Left lung (tissue), 10 donors: ENCODE measurements around the gene MAGEF1. TPM values are rescaled to one million over a fixed set of nuclear protein-coding genes. Genes with fewer than 3 reads are reported as not detected.

ENCODE experiments used
- ATAC-seq: fragments of 200-7000 bp; cut with Tn5 transposase; one replicate; pipeline ENCODE4 v1.9.1; 2020; ENCODE audit warnings: moderate library complexity
- DNase-seq, 4 donors: peaks; one replicate each; pipeline ENCODE4 v3.0.0-alpha.2; 2013 to 2020
- H3K27ac ChIP-seq, 2 donors: fragments of 200-600 bp; sonication (generic) in 1 of 2; one replicate each; pipeline versions ENCODE4 v1.5.0 to v1.8.0; 2020 to 2021
- H3K27me3 ChIP-seq, 2 donors: fragments of 200-600 bp; sonication (generic) in 1 of 2; one replicate each; pipeline versions ENCODE4 v1.5.0 to v1.8.0; 2020 to 2021
- H3K36me3 ChIP-seq, 2 donors: fragments of 200-600 bp; sonication (generic) in 1 of 2; one replicate each; pipeline versions ENCODE4 v1.5.0 to v1.8.0; 2020 to 2021
- H3K4me1 ChIP-seq, 2 donors: fragments of 200-600 bp; one replicate each; pipeline ENCODE4 v1.8.0; 2021
- H3K4me3 ChIP-seq, 2 donors: fragments of 200-600 bp; sonication (generic) in 1 of 2; one replicate each; pipeline versions ENCODE4 v1.5.0 to v1.8.0; 2020 to 2021; ENCODE audit warnings: mild to moderate bottlenecking in 1 of 2
- H3K9me3 ChIP-seq, 2 donors: fragments of 200-600 bp; sonication (generic) in 1 of 2; one replicate each; pipeline versions ENCODE4 v1.5.0 to v1.8.0; 2020 to 2021
- intact Hi-C, 2 donors: fragments of 100-400 bp; cut with DNase I; formaldehyde crosslinking; loops; one replicate each; pipeline versions ENCODE4 v1.11.2 to v1.14.2; 2022
- polyA plus RNA-seq, 6 donors: library from polyadenylated mRNA; unstranded; fragments of 120-200 nt; gene quantifications; one replicate each; pipeline ENCODE4 v1.2.1, GENCODE V29; 2013; ENCODE audit not compliant: insufficient read length in 6 of 6
- total RNA-seq, 2 donors: library from RNA; stranded (reverse); fragmentation: NEBNext Ultra II Directional; extraction: Animal tissue kit (Norgen Biotek cat#: 25700); gene quantifications; one replicate each; pipeline ENCODE4 v1.2.1, GENCODE V29; 2021
- TF ChIP-seq, protein P1 (sequence below), 2 donors: fragments of 200-600 bp; sonication (generic) in 1 of 2; IDR thresholded peaks; one replicate each; pipeline versions ENCODE4 v1.5.0 to v1.8.0; 2021; ENCODE audit warnings: antibody characterized with exemption in 2 of 2
- donor health status: DM: no; HTN: yes; CAD: no.
- donor health status: DM: no; HTN: no; CAD: no.

MAGEF1 gene
- total and polyA plus RNA-seq, 8 donors = 27.8 to 62.4 (median 53.3) TPM

DNA sequence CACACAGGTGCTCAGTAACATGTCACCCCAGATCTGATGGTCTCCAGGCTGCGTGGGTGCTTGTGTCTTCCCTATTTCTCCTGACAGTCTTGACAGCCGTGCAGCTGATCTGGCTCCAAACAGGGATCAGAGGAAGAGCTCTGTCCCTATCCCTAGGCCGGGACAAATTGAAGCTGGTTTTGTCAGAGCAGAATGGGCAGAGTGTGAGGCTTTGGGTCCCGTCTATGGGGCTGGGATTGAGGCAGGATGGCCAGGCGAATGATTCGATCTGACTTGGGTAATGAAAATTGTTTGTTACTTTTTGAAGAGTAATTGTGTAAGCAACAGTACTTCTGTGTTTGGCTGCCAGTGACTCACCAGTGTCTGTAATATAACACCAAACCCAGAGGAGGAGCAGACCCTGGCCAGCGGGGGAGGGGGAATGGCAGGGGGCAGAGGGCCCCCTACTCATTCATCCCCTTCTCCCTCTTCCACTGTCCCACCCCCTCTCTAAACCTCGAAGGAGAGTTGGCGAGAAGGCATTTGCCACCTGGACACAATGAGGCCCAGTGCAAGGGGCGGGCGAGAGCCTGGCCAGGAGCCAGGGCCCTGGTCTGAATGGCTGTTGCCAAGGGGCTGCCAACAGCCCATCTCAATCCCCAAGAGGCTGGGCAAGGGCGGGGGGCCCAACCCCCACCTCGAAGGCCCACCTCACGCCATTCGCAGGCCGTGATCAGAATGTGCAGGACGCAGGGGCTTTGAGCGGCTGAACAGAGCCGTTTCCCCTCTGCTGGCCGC lies 4.9 kb upstream of the MAGEF1 start:
- DNase-seq (peak in 2 of 4 donors; percentile 54 to 67), ATAC-seq (peak; percentile 42)
- TF ChIP-seq, protein P1, sequence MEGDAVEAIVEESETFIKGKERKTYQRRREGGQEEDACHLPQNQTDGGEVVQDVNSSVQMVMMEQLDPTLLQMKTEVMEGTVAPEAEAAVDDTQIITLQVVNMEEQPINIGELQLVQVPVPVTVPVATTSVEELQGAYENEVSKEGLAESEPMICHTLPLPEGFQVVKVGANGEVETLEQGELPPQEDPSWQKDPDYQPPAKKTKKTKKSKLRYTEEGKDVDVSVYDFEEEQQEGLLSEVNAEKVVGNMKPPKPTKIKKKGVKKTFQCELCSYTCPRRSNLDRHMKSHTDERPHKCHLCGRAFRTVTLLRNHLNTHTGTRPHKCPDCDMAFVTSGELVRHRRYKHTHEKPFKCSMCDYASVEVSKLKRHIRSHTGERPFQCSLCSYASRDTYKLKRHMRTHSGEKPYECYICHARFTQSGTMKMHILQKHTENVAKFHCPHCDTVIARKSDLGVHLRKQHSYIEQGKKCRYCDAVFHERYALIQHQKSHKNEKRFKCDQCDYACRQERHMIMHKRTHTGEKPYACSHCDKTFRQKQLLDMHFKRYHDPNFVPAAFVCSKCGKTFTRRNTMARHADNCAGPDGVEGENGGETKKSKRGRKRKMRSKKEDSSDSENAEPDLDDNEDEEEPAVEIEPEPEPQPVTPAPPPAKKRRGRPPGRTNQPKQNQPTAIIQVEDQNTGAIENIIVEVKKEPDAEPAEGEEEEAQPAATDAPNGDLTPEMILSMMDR (IDR thresholded peaks at IDR 0.05) = no peak
- Histone ChIP-seq H3K27me3 (no peaks in the 10 kb centered on the region), H3K36me3 (no peaks in the 10 kb centered on the region), H3K9me3 (no peaks in the 10 kb centered on the region), H3K4me3 (no peak overlapping the region), H3K4me1 (peaks cover 15 to 22% of the 10 kb centered on the region in 2 donors), H3K27ac (peak overlapping the region; percentile 40 to 72)
- intact Hi-C loops = no loop called here

DNA sequence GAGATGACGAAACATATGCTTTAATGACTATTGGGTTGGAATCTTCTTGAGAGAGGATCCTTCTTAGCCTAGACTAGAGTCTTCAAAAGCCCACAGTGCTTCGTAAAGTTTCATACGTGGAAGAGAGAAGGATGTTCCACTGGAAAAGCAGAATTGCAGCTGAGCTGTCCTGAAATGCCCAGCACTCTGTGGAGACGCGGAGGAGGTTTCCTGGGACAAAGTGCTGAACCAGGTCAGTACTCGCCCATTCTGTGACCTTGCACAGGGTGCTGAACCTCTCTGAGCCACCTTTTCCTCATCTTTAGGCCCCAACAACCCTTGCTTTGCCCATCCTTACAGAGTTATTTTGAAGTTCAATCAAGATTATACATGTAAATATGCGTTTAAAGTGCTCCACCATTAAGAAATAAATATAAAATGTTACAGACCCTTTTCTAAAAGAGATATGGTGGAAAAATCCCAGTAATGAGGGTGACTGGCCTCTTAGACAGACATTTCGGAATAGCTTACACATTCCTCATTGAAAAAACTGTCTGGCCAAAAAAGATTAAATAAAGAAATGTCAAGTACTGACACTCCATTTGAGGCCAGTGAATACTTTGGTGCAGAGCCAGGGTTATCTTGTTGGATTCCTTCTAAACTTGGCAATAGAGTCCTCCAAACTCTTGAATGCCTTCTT lies 4.2 kb upstream of the MAGEF1 start:
- ATAC-seq = no peak
- Histone ChIP-seq H3K9me3 (no peaks in the 10 kb centered on the region), H3K4me3 (no peak overlapping the region), H3K36me3 (no peaks in the 10 kb centered on the region), H3K27ac (peak overlapping the region; percentile 40 to 72), H3K27me3 (no peaks in the 10 kb centered on the region), H3K4me1 (peaks cover 15 to 24% of the 10 kb centered on the region in 2 donors)
- TF ChIP-seq, protein P1 (IDR thresholded peaks at IDR 0.05) = no peak
- no peak for DNase-seq
- intact Hi-C loops = no loop called here

DNA sequence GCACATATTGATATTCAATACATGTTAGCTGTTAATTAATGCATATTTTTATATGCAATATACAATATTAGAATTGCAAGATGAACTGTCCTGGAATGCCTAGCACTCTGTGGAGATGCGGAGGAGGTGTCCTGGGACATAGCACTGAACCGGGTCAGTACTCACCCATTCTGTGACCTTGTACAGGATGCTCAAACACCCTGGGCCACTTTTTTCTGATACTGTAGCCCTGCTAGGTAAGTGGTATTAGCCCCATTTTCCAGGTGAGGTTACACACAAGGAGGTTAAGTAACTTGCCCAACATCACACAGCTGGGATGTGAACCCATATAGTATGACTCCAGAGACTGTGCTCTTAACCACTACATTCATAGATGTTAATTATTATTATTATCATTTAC lies 1.7 kb upstream of the MAGEF1 start:
- TF ChIP-seq, protein P1 (IDR thresholded peaks at IDR 0.05) = no peak
- H3K4me1 ChIP-seq = peaks cover 15 to 41% of the 10 kb centered on the region in 2 donors

DNA sequence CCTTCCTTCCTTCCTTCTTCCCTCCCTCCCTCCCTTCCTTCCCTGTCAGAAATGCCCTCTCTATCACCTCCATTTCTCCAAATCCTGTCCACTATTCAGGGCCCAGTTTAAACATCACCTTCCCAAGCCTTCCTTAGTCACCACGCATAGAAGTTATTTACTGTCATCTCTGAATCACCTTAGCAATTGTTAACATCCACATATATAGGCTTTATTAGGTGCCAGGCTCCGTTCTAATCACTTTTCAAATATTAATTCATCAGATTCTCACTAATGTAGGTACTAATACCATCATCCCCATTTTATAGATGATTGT lies 1.1 kb upstream of the MAGEF1 start:
- TF ChIP-seq, protein P1 (IDR thresholded peaks at IDR 0.05) = no peak
- ATAC-seq (no peak), DNase-seq (no peak)
- Histone ChIP-seq H3K27ac (peak overlapping the region in 1 of 2 donors; percentile 88), H3K27me3 (no peaks in the 10 kb centered on the region), H3K4me3 (no peak overlapping the region), H3K36me3 (no peaks in the 10 kb centered on the region), H3K9me3 (no peaks in the 10 kb centered on the region), H3K4me1 (peaks cover 15 to 41% of the 10 kb centered on the region in 2 donors)
- intact Hi-C loops = no loop called here

More for the DNA sequence above, 1.7 kb upstream of the MAGEF1 start:
- H3K27me3 ChIP-seq = no peaks in the 10 kb centered on the region
- H3K27ac ChIP-seq = no peak overlapping the region
- intact Hi-C loops = no loop called here
- ATAC-seq = no peak
- no peak overlapping the region for H3K4me3 ChIP-seq
- no peaks in the 10 kb centered on the region for H3K36me3 ChIP-seq
- no peaks in the 10 kb centered on the region for H3K9me3 ChIP-seq
- no peak for DNase-seq

DNA sequence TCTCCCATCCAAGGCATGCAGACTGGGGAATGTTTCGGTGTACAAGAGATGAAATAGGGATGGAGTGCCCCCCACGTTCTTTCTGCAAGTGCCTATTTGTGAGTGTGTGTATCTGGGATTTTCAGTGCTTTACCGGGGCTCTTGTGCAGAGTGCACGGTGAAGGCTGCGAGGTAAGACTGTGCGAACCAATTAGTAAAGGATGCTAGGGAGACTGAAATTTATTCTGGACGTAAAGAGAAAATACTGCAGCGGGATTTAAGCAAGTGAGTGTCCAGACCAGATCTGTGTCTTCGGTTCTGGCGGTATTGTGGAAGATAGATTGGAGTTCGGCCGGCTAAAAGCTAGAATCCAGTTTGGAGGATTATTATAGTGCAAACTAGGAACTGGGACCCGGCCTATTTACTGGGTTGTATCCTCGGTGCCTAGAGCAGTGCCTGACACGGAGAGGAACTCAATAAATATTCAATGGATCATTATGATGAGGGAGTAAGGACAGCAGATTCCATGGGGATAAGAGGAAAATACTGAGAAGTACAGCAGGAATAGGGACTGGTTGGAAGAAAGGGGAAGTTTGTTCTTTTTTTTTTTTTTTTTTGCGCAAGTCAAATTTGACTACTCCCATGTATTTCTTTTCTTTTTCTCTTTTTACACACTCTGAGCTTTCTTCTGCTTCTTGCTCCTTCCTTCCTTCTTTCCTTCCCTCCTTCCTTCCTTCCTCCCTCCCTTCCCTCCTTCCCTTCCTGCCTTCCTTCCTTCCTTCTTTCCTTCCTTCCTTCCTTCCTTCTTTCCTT lies 580 bp upstream of the MAGEF1 start:
- Histone ChIP-seq H3K4me3 (peak overlapping the region; percentile 70 to 83), H3K27me3 (no peaks in the 10 kb centered on the region), H3K36me3 (no peaks in the 10 kb centered on the region), H3K27ac (peak overlapping the region; percentile 88 to 94), H3K4me1 (peaks cover 15 to 41% of the 10 kb centered on the region in 2 donors), H3K9me3 (no peaks in the 10 kb centered on the region)
- no peak for DNase-seq
- intact Hi-C loops = no loop called here
- TF ChIP-seq, protein P1 (IDR thresholded peaks at IDR 0.05) = no peak
- ATAC-seq = no peak
